ENCODE results near the gene DAND5. TPM values are rescaled to one million over a fixed set of nuclear protein-coding genes. Genes with fewer than 3 reads are reported as not detected.
A peak's percentile ranks its signal among the peaks of the same experiment; 100 is the strongest.

DAND5 gene
- total and polyA plus RNA-seq, 2 of the 13 experiments (the other 11 are each of a cell fraction or from before 2014, with no cell fraction given): 0.04 TPM; not detected in 1

DNA sequence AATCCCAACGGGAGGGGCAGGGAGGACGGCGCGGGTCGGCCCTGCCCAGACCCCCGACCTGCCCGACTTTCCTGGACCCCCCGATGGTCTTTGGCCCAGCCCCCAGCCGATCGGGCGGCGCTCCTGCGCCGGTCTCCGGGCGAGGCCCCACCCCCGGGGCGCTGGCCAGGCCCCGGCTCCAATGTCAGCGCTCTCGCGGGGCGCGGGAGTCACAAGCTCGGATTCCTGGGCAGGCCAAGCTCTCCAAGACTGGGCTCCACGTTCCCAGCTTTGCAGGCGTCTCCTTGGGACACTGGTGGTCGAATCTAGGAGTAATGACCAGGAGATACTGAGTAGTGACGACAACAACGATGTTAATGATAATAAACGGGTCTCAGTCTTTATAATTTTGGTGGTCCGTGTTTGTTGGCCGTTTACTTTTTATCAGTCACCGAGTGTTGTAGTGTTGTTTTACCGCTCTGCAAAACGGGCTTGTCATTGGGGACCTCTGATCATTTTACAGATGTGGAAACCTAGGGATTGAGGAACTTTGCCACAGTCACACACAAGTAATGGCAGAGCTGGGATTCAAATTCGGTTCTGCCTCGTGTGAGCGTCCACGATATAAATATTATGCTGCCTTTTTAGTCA lies 23.2 kb upstream of the DAND5 start (continued):
- TF ChIP-seq ZSCAN12 (CRISPR knock-in tag; IDR thresholded peaks at IDR 0.05): no peak
- TF ChIP-seq ZNF335 (CRISPR knock-in tag; IDR thresholded peaks at IDR 0.05): no peak
- no peak for TF ChIP-seq ZNF589 (CRISPR knock-in tag; conservative IDR thresholded peaks at IDR 0.05)
- TF ChIP-seq DNMT3B (CRISPR knock-in tag; conservative IDR thresholded peaks at IDR 0.05): no peak
- TF ChIP-seq YEATS2 (CRISPR knock-in tag; IDR thresholded peaks at IDR 0.05; ENCODE audit: borderline replicate concordance): no peak
- TF ChIP-seq, protein P1, sequence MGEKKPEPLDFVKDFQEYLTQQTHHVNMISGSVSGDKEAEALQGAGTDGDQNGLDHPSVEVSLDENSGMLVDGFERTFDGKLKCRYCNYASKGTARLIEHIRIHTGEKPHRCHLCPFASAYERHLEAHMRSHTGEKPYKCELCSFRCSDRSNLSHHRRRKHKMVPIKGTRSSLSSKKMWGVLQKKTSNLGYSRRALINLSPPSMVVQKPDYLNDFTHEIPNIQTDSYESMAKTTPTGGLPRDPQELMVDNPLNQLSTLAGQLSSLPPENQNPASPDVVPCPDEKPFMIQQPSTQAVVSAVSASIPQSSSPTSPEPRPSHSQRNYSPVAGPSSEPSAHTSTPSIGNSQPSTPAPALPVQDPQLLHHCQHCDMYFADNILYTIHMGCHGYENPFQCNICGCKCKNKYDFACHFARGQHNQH (CRISPR knock-in tag; IDR thresholded peaks at IDR 0.05): no peak
- TF ChIP-seq SKI (IDR thresholded peaks at IDR 0.05; ENCODE audit: partially characterized antibody): no peak
- TF ChIP-seq, protein P2, sequence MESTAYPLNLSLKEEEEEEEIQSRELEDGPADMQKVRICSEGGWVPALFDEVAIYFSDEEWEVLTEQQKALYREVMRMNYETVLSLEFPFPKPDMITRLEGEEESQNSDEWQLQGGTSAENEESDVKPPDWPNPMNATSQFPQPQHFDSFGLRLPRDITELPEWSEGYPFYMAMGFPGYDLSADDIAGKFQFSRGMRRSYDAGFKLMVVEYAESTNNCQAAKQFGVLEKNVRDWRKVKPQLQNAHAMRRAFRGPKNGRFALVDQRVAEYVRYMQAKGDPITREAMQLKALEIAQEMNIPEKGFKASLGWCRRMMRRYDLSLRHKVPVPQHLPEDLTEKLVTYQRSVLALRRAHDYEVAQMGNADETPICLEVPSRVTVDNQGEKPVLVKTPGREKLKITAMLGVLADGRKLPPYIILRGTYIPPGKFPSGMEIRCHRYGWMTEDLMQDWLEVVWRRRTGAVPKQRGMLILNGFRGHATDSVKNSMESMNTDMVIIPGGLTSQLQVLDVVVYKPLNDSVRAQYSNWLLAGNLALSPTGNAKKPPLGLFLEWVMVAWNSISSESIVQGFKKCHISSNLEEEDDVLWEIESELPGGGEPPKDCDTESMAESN (CRISPR knock-in tag; conservative IDR thresholded peaks at IDR 0.05): 0 out of 2 replicates have a peak, but pooled peaks have one; percentile 13
- peak; percentile 10; the same call in 1 of the 2 replicates for TF ChIP-seq YEATS4 (CRISPR knock-in tag; IDR thresholded peaks at IDR 0.05; ENCODE audit: borderline replicate concordance)
- TF ChIP-seq, protein P3, sequence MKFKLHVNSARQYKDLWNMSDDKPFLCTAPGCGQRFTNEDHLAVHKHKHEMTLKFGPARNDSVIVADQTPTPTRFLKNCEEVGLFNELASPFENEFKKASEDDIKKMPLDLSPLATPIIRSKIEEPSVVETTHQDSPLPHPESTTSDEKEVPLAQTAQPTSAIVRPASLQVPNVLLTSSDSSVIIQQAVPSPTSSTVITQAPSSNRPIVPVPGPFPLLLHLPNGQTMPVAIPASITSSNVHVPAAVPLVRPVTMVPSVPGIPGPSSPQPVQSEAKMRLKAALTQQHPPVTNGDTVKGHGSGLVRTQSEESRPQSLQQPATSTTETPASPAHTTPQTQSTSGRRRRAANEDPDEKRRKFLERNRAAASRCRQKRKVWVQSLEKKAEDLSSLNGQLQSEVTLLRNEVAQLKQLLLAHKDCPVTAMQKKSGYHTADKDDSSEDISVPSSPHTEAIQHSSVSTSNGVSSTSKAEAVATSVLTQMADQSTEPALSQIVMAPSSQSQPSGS (CRISPR knock-in tag; IDR thresholded peaks at IDR 0.05): no peak
- TF ChIP-seq, protein P4, sequence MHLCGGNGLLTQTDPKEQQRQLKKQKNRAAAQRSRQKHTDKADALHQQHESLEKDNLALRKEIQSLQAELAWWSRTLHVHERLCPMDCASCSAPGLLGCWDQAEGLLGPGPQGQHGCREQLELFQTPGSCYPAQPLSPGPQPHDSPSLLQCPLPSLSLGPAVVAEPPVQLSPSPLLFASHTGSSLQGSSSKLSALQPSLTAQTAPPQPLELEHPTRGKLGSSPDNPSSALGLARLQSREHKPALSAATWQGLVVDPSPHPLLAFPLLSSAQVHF (CRISPR knock-in tag; IDR thresholded peaks at IDR 0.05): 0 out of 2 replicates have a peak, but pooled peaks have one; percentile 16
- TF ChIP-seq MXI1 (IDR thresholded peaks at IDR 0.05; ENCODE audit: borderline replicate concordance, low read depth, low read length): peak; percentile 9; the same call in 1 of the 3 replicates
- no peak for TF ChIP-seq KLF16 (CRISPR knock-in tag; IDR thresholded peaks at IDR 0.05)
- peak; percentile 56; the same call in 1 of the 2 replicates for TF ChIP-seq ZFX (CRISPR knock-in tag; IDR thresholded peaks at IDR 0.05; ENCODE audit: low read depth)
- 0 out of 2 replicates have a peak, but pooled peaks have one; percentile 26 for TF ChIP-seq ZNF20 (CRISPR knock-in tag; IDR thresholded peaks at IDR 0.05)
- peak; percentile 26; the same call in 1 of the 2 replicates for TF ChIP-seq NFIC (IDR thresholded peaks at IDR 0.05; ENCODE audit: low read length)
- no peak for TF ChIP-seq U2AF1 (optimal IDR thresholded peaks at IDR 0.05; ENCODE audit: low read depth, low read length)
- 0 out of 2 replicates have a peak, but pooled peaks have one; percentile 16 for TF ChIP-seq SRY (CRISPR knock-in tag; IDR thresholded peaks at IDR 0.05)
- TF ChIP-seq POLR2A (IDR thresholded peaks at IDR 0.05; ENCODE audit: insufficient read depth in 1 of 2, low read depth in 2 of 2, low read length in 2 of 2): no peak; a peak in 1 of 4 replicates
- TF ChIP-seq, protein P5, sequence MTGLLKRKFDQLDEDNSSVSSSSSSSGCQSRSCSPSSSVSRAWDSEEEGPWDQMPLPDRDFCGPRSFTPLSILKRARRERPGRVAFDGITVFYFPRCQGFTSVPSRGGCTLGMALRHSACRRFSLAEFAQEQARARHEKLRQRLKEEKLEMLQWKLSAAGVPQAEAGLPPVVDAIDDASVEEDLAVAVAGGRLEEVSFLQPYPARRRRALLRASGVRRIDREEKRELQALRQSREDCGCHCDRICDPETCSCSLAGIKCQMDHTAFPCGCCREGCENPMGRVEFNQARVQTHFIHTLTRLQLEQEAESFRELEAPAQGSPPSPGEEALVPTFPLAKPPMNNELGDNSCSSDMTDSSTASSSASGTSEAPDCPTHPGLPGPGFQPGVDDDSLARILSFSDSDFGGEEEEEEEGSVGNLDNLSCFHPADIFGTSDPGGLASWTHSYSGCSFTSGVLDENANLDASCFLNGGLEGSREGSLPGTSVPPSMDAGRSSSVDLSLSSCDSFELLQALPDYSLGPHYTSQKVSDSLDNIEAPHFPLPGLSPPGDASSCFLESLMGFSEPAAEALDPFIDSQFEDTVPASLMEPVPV (CRISPR knock-in tag; IDR thresholded peaks at IDR 0.05): no peak; the same call in 1 of the 2 replicates
- no peak for TF ChIP-seq GABPA (IDR thresholded peaks at IDR 0.05; ENCODE audit: low read depth, low read length)
- TF ChIP-seq GABPA (CRISPR knock-in tag; IDR thresholded peaks at IDR 0.05; ENCODE audit: low read depth): no peak; the same call in 1 of the 2 replicates
- no peak for TF ChIP-seq CCDC6 (CRISPR knock-in tag; IDR thresholded peaks at IDR 0.05)

All from HepG2 (cell line).